Neural cell (in vitro differentiated cells): Measurements from ENCODE around the gene SMIM22. TPM values are rescaled to one million over a fixed set of nuclear protein-coding genes. Genes with fewer than 3 reads are reported as not detected.

Source experiments
- H2AFZ ChIP-seq: fragments of 200-600, 300-800 bp; sonication (generic), shearing (Covaris generic); 2 replicates; pipeline ENCODE4 v1.6.0; 2014; ENCODE audit warnings: low read depth, mild to moderate bottlenecking, antibody characterized with exemption, low read length, moderate library complexity
- H3F3A ChIP-seq: fragments of 200-600 bp; shearing (Covaris generic); 2 replicates; pipeline ENCODE4 v1.6.1; 2016; ENCODE audit warnings: mild to moderate bottlenecking, moderate library complexity, mixed read lengths, antibody characterized with exemption, low read length; ENCODE audit not compliant: insufficient read depth, poor library complexity, severe bottlenecking
- H3K27ac ChIP-seq: fragments of 200-600, 300-800 bp; sonication (generic), shearing (Covaris generic); 2 replicates; pipeline ENCODE4 v1.5.1; 2014; ENCODE audit warnings: mild to moderate bottlenecking, low read length, moderate library complexity
- H3K27me3 ChIP-seq: fragments of 300-800, 200-600 bp; sonication (generic), shearing (Covaris generic); 2 replicates; pipeline ENCODE4 v1.6.0; 2014; ENCODE audit warnings: mild to moderate bottlenecking, low read depth, low read length, moderate library complexity; ENCODE audit not compliant: insufficient read depth
- H3K36me3 ChIP-seq: fragments of 300-800, 200-600 bp; sonication (generic), shearing (Covaris generic); 2 replicates; pipeline ENCODE4 v1.5.1; 2014; ENCODE audit warnings: mild to moderate bottlenecking, antibody characterized with exemption, low read length, moderate library complexity; ENCODE audit not compliant: insufficient read depth
- H3K4me2 ChIP-seq: fragments of 300-800, 200-600 bp; sonication (generic), shearing (Covaris generic); 2 replicates; pipeline ENCODE4 v1.6.0; 2014; ENCODE audit warnings: mild to moderate bottlenecking, low read length
- H3K4me3 ChIP-seq: fragments of 300-800, 200-600 bp; sonication (generic), shearing (Covaris generic); 2 replicates; pipeline ENCODE4 v1.5.1; 2014; ENCODE audit warnings: mild to moderate bottlenecking, low read length, moderate library complexity
- H3K79me2 ChIP-seq: fragments of 200-600 bp; shearing (Covaris generic); replicated peaks from 2 replicates; pipeline ENCODE4 v1.6.0; 2014; ENCODE audit warnings: mild to moderate bottlenecking, low read length, moderate library complexity; ENCODE audit not compliant: insufficient read depth
- H3K9ac ChIP-seq: fragments of 300-800, 200-600 bp; sonication (generic), shearing (Covaris generic); 2 replicates; pipeline ENCODE4 v1.6.1; 2016; ENCODE audit warnings: mild to moderate bottlenecking, low read length, mixed read lengths
- H3K9me2 ChIP-seq: fragments of 200-600 bp; shearing (Covaris generic); 2 replicates; pipeline ENCODE4 v1.6.1; 2016; ENCODE audit warnings: mild to moderate bottlenecking, low read length, mixed read lengths; ENCODE audit not compliant: insufficient read depth
- H3K9me3 ChIP-seq: fragments of 200-600, 300-800 bp; sonication (generic), shearing (Covaris generic); 2 replicates; pipeline ENCODE4 v1.6.1; 2016; ENCODE audit warnings: mild to moderate bottlenecking, mixed run types, low read length, moderate library complexity, mixed read lengths
- H4K20me1 ChIP-seq: fragments of 200-600 bp; shearing (Covaris generic); 2 replicates; pipeline ENCODE4 v1.6.1; 2016; ENCODE audit warnings: mild to moderate bottlenecking, mixed run types; ENCODE audit not compliant: insufficient read depth
- CTCF ChIP-seq: fragments of 450-650 bp; IDR thresholded peaks from 2 replicates; pipeline ENCODE4 v1.5.1; 2014; ENCODE audit warnings: antibody characterized with exemption, mild to moderate bottlenecking, moderate library complexity; ENCODE audit not compliant: poor library complexity, severe bottlenecking
- EP300 ChIP-seq: fragments of 450-650 bp; conservative IDR thresholded peaks from 2 replicates; pipeline ENCODE4 v1.6.1; 2014; ENCODE audit warnings: antibody characterized with exemption, mild to moderate bottlenecking, moderate library complexity; ENCODE audit not compliant: poor library complexity, severe bottlenecking
- EZH2 ChIP-seq: fragments of 200-600, 300-800 bp; shearing (Covaris generic), sonication (generic); IDR thresholded peaks from 2 replicates; pipeline ENCODE4 v1.6.1; 2014; ENCODE audit warnings: antibody characterized with exemption, low read length, borderline replicate concordance, mild to moderate bottlenecking; ENCODE audit not compliant: insufficient read depth, poor library complexity, severe bottlenecking
- MXI1 ChIP-seq: fragments of 450-650 bp; conservative IDR thresholded peaks from 2 replicates; pipeline ENCODE4 v1.6.1; 2014; ENCODE audit warnings: antibody characterized with exemption, mild to moderate bottlenecking; ENCODE audit not compliant: poor library complexity, severe bottlenecking
- POLR2AphosphoS5 ChIP-seq: IDR thresholded peaks from 2 replicates; pipeline ENCODE4 v1.6.1; 2012
- RAD21 ChIP-seq: fragments of 450-650 bp; conservative IDR thresholded peaks from 2 replicates; pipeline ENCODE4 v1.6.1; 2014; ENCODE audit warnings: antibody characterized with exemption, mild to moderate bottlenecking, moderate library complexity
- REST ChIP-seq: IDR thresholded peaks from 2 replicates; pipeline ENCODE4 v1.6.1; 2012; ENCODE audit warnings: borderline replicate concordance
- SMC3 ChIP-seq: fragments of 450-650 bp; conservative IDR thresholded peaks from 2 replicates; pipeline ENCODE4 v1.6.1; 2014; ENCODE audit warnings: antibody characterized with exemption, mild to moderate bottlenecking, moderate library complexity; ENCODE audit not compliant: poor library complexity
- TAF1 ChIP-seq: IDR thresholded peaks from 2 replicates; pipeline ENCODE4 v1.6.1; 2012; ENCODE audit warnings: low read depth
- polyA plus RNA-seq: library from polyadenylated mRNA; depleted of rRNA; stranded (reverse); fragments of >200 nt; gene quantifications from 2 replicates; pipeline ENCODE4 v1.2.3, GENCODE V29; 2014

SMIM22 gene
- polyA plus RNA-seq, 1 donor from 2014 or later = not detected

- no peak overlapping the region for H3K9ac ChIP-seq
- no peaks in the 10 kb centered on the region for H3K79me2 ChIP-seq
- no peak overlapping the region for H3K4me3 ChIP-seq
- H3K27ac ChIP-seq = no peak overlapping the region
- no peaks in the 10 kb centered on the region for H3K36me3 ChIP-seq
- H3K9me3 ChIP-seq = no peaks in the 10 kb centered on the region
- H3F3A ChIP-seq = no peaks in the 10 kb centered on the region
- no peaks in the 10 kb centered on the region for H3K27me3 ChIP-seq
- no peaks in the 10 kb centered on the region for H4K20me1 ChIP-seq
- no peak overlapping the region for H3K4me2 ChIP-seq
- H3K9me2 ChIP-seq = no peaks in the 10 kb centered on the region
- TF ChIP-seq MXI1 (no peak), RAD21 (no peak), SMC3 (no peak), EZH2 (no peak), REST (no peak), TAF1 (no peak), CTCF (no peak), EP300 (no peak), POLR2AphosphoS5 (no peak)
- no peak overlapping the region for H2AFZ ChIP-seq
Measured at GRCh38 chr16:4776141-4776705, 18.9 kb upstream of the SMIM22 start.

DNA sequence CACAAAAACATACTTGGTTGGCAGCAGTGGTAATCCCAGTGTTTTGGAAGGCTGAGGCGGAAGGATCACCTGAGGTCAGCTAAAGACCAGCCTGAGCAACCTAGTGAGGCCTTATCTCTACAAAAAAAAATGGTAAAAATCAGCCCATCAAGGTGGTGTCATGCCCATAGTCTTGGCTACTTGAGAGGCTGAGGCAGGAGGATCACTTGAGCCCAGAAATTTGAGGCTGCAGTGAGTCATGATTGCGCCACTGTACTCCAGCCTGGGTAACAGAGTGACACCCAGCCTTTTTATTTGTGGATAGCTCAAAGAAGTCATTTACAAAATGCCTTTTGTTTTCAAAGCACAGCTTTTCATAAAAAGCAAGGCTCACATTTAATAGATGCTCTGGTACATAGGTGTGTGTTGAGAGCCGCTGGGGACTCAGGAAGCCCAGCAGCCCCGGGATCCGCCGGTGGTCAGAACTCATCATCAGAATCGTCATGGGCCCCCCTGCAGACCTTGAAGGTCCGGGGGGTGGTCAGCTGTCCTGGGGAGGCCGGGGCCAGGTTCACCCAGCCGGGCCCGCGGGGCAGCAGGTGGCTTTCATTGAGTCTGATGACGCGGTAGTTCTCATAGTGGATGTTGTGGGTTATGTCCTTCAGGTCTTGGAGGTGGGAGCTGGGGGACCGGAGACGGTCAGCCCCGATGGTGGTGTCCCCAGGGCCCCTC, 17.7 kb upstream of the SMIM22 start:
- no peak overlapping the region for H2AFZ ChIP-seq
- H4K20me1 ChIP-seq = no peaks in the 10 kb centered on the region
- no peaks in the 10 kb centered on the region for H3K9me3 ChIP-seq
- H3K27ac ChIP-seq = no peak overlapping the region
- H3K9me2 ChIP-seq = no peaks in the 10 kb centered on the region
- no peaks in the 10 kb centered on the region for H3K79me2 ChIP-seq
- H3K4me2 ChIP-seq = no peak overlapping the region
- no peaks in the 10 kb centered on the region for H3F3A ChIP-seq
- no peaks in the 10 kb centered on the region for H3K27me3 ChIP-seq
- no peak overlapping the region for H3K4me3 ChIP-seq
- no peaks in the 10 kb centered on the region for H3K36me3 ChIP-seq
- no peak for TF ChIP-seq RAD21
- TF ChIP-seq EP300 = no peak
- no peak for TF ChIP-seq SMC3
- no peak for TF ChIP-seq TAF1
- no peak for TF ChIP-seq REST
- TF ChIP-seq POLR2AphosphoS5 = no peak
- TF ChIP-seq CTCF = no peak
- TF ChIP-seq EZH2 = no peak
- TF ChIP-seq MXI1 = no peak
- no peak overlapping the region for H3K9ac ChIP-seq
